ENCODE measurements around the gene ATXN1. TPM values are rescaled to one million over a fixed set of nuclear protein-coding genes. Genes with fewer than 3 reads are reported as not detected.

The ATXN1 gene
- polyA plus RNA-seq, 1 donor (not counting 4 experiments of a cell fraction or from before 2014, with no cell fraction given): 9.7 TPM

DNA sequence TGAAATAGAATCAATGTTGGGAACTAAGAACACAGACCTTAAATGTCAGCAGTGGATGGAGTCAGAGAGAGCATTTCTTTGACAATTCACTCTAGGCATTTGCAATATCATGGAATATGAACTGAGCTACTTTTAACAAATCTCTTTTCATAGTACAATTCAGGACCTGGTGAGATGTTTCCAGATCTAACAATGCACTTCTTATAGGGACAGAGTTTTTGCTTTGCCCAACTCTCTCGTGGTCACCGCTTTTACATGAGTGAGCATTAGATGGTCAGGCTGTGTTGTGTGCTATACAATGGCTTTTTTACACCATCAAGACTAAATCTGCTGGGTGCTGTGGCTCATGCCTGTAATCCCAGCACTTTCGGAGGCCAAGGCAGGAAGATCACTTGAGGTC lies 233.6 kb downstream of the ATXN1 start:
- Histone ChIP-seq H3K4me1 (ENCODE audit: control insufficient read depth, extremely low read depth, insufficient read depth, low read length) (no peaks in the 10 kb centered on the region), H3K4me2 (ENCODE audit: control insufficient read depth, extremely low read depth, insufficient read depth, low read depth, low read length) (no peak overlapping the region), H3K9me3 (ENCODE audit: control insufficient read depth, low read depth, low read length) (no peaks in the 10 kb centered on the region), H3K4me3 (ENCODE audit: control insufficient read depth in 2 of 3, extremely low read depth in 1 of 3, insufficient read depth in 2 of 3, low read depth in 1 of 3, low read length in 3 of 3) (no peak overlapping the region), H2AFZ (ENCODE audit: control insufficient read depth, low read length) (no peak overlapping the region), H3K36me3 (ENCODE audit: control insufficient read depth in 2 of 2, extremely low read depth in 1 of 2, insufficient read depth in 2 of 2, low read length in 2 of 2) (no peaks in the 10 kb centered on the region), H4K20me1 (ENCODE audit: control insufficient read depth, extremely low read depth, insufficient read depth, low read length) (no peaks in the 10 kb centered on the region), H3K9ac (ENCODE audit: control insufficient read depth, extremely low read depth, insufficient read depth, low read length) (no peak overlapping the region), H3K27me3 (ENCODE audit: control insufficient read depth, extremely low read depth, insufficient read depth, low read length) (no peaks in the 10 kb centered on the region), H3K79me2 (ENCODE audit: control insufficient read depth, insufficient read depth, low read length) (no peaks in the 10 kb centered on the region), H3K27ac (ENCODE audit: control insufficient read depth, insufficient read depth, low read length) (no peak overlapping the region), H3K9me1 (ENCODE audit: control insufficient read depth, extremely low read depth, insufficient read depth, low read length) (peaks cover 3% of the 10 kb centered on the region)
- no peak for FAIRE-seq
- no peak for TF ChIP-seq EZH2 (IDR thresholded peaks at IDR 0.05; ENCODE audit: low read length)
- TF ChIP-seq, protein P1, sequence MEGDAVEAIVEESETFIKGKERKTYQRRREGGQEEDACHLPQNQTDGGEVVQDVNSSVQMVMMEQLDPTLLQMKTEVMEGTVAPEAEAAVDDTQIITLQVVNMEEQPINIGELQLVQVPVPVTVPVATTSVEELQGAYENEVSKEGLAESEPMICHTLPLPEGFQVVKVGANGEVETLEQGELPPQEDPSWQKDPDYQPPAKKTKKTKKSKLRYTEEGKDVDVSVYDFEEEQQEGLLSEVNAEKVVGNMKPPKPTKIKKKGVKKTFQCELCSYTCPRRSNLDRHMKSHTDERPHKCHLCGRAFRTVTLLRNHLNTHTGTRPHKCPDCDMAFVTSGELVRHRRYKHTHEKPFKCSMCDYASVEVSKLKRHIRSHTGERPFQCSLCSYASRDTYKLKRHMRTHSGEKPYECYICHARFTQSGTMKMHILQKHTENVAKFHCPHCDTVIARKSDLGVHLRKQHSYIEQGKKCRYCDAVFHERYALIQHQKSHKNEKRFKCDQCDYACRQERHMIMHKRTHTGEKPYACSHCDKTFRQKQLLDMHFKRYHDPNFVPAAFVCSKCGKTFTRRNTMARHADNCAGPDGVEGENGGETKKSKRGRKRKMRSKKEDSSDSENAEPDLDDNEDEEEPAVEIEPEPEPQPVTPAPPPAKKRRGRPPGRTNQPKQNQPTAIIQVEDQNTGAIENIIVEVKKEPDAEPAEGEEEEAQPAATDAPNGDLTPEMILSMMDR (optimal IDR thresholded peaks at IDR 0.05 in 1 of 3, IDR thresholded peaks at IDR 0.05 in 1 of 3, conservative IDR thresholded peaks at IDR 0.05 in 1 of 3; ENCODE audit: extremely low read depth in 1 of 3, insufficient read depth in 2 of 3, low read length in 3 of 3): no peak
- DNase-seq (ENCODE audit: low read depth, low spot score): no peak
- dilution Hi-C loops (cut with MboI; ENCODE audit: extremely low pct_ligation_motif_present, low sequenced_read_pairs): no loop called here

GRCh38 chr6:16524380-16524707 lies 236.9 kb downstream of the ATXN1 start:
- Histone ChIP-seq H3K9me3 (ENCODE audit: control insufficient read depth, low read depth, low read length) (no peaks in the 10 kb centered on the region), H3K4me3 (ENCODE audit: control insufficient read depth in 2 of 3, extremely low read depth in 1 of 3, insufficient read depth in 2 of 3, low read depth in 1 of 3, low read length in 3 of 3) (no peak overlapping the region), H2AFZ (ENCODE audit: control insufficient read depth, low read length) (no peak overlapping the region), H3K27ac (ENCODE audit: control insufficient read depth, insufficient read depth, low read length) (no peak overlapping the region), H3K9me1 (ENCODE audit: control insufficient read depth, extremely low read depth, insufficient read depth, low read length) (no peaks in the 10 kb centered on the region), H3K36me3 (ENCODE audit: control insufficient read depth in 2 of 2, extremely low read depth in 1 of 2, insufficient read depth in 2 of 2, low read length in 2 of 2) (peaks cover 0 to 3% of the 10 kb centered on the region in 2 experiments), H3K4me1 (ENCODE audit: control insufficient read depth, extremely low read depth, insufficient read depth, low read length) (no peaks in the 10 kb centered on the region), H3K9ac (ENCODE audit: control insufficient read depth, extremely low read depth, insufficient read depth, low read length) (no peak overlapping the region), H3K79me2 (ENCODE audit: control insufficient read depth, insufficient read depth, low read length) (no peaks in the 10 kb centered on the region), H4K20me1 (ENCODE audit: control insufficient read depth, extremely low read depth, insufficient read depth, low read length) (no peaks in the 10 kb centered on the region), H3K4me2 (ENCODE audit: control insufficient read depth, extremely low read depth, insufficient read depth, low read depth, low read length) (no peak overlapping the region), H3K27me3 (ENCODE audit: control insufficient read depth, extremely low read depth, insufficient read depth, low read length) (no peaks in the 10 kb centered on the region)
- DNase-seq (ENCODE audit: low read depth, low spot score): no peak
- TF ChIP-seq, protein P1 (optimal IDR thresholded peaks at IDR 0.05 in 1 of 3, IDR thresholded peaks at IDR 0.05 in 1 of 3, conservative IDR thresholded peaks at IDR 0.05 in 1 of 3; ENCODE audit: extremely low read depth in 1 of 3, insufficient read depth in 2 of 3, low read length in 3 of 3): no peak
- TF ChIP-seq EZH2 (IDR thresholded peaks at IDR 0.05; ENCODE audit: low read length): no peak
- no peak for FAIRE-seq
- dilution Hi-C loops (cut with MboI; ENCODE audit: extremely low pct_ligation_motif_present, low sequenced_read_pairs): no loop called here

Data from keratinocyte (primary cell).